Muscle of back (tissue), 11 donors: ENCODE measurements around the gene GEMIN7. TPM values are rescaled to one million over a fixed set of nuclear protein-coding genes. Genes with fewer than 3 reads are reported as not detected.
"Not testable (repeated sequence)": the region's sequence is repeated elsewhere in the genome, so short reads cannot be mapped to it uniquely, and the experiment has no call there.

ENCODE experiments used
- DNase-seq, 3 donors: peaks; one replicate each; pipeline versions ENCODE4 v3.0.0 to v3.0.0-alpha.2; 2013
- polyA plus RNA-seq, 10 donors: library from polyadenylated mRNA; unstranded; fragments of 120-200 nt; gene quantifications; one replicate each; pipeline ENCODE4 v1.2.1, GENCODE V29; 2013; ENCODE audit not compliant: insufficient read length in 10 of 10

Gene GEMIN7
- polyA plus RNA-seq, 10 donors = 14.5 to 23.9 (median 21.5) TPM

- no peak for DNase-seq
Observed at GRCh38 chr19:45103156-45103507, 24.1 kb downstream of the GEMIN7 start.

GRCh38 chr19:45103508-45104319 is 24.7 kb downstream of the GEMIN7 start:
- DNase-seq = peak in 1 of 3 donors; percentile 61

GRCh38 chr19:45104658-45105349 is 25.7 kb downstream of the GEMIN7 start:
- DNase-seq = no peak

GRCh38 chr19:45106363-45106762 is 27.3 kb downstream of the GEMIN7 start:
- DNase-seq = not testable (repeated sequence)

- no peak for DNase-seq
Observed at GRCh38 chr19:45107621-45108150, 28.6 kb downstream of the GEMIN7 start.

GRCh38 chr19:45110851-45111266 is 31.8 kb downstream of the GEMIN7 start:
- no peak for DNase-seq

GRCh38 chr19:45112111-45112827 is 33.2 kb downstream of the GEMIN7 start:
- DNase-seq = no peak

- no peak for DNase-seq
Observed at GRCh38 chr19:45113628-45114027, 34.6 kb downstream of the GEMIN7 start.

- DNase-seq = no peak
Observed at GRCh38 chr19:45114116-45114515, 35.1 kb downstream of the GEMIN7 start.

GRCh38 chr19:45115809-45116615 is 37.0 kb downstream of the GEMIN7 start:
- peak in 2 of 3 donors; percentile 57 to 59 for DNase-seq

GRCh38 chr19:45117167-45117594 is 38.1 kb downstream of the GEMIN7 start:
- no peak for DNase-seq

GRCh38 chr19:45117671-45118070 is 38.6 kb downstream of the GEMIN7 start:
- DNase-seq = no peak

GRCh38 chr19:45118106-45118505 is 39.0 kb downstream of the GEMIN7 start:
- DNase-seq = no peak

- DNase-seq = not testable (repeated sequence)
Observed at GRCh38 chr19:45118591-45119355, 39.7 kb downstream of the GEMIN7 start.

GRCh38 chr19:45119582-45119981 is 40.5 kb downstream of the GEMIN7 start:
- DNase-seq = no peak

GRCh38 chr19:45121827-45122345 is 42.8 kb downstream of the GEMIN7 start:
- DNase-seq = no peak

- no peak for DNase-seq
Observed at GRCh38 chr19:45122832-45123231, 43.8 kb downstream of the GEMIN7 start.

- DNase-seq = no peak
Observed at GRCh38 chr19:45123440-45123850, 44.4 kb downstream of the GEMIN7 start.

- no peak for DNase-seq
Observed at GRCh38 chr19:45124021-45124420, 45.0 kb downstream of the GEMIN7 start.

- DNase-seq = no peak
Observed at GRCh38 chr19:45125360-45125759, 46.3 kb downstream of the GEMIN7 start.
